CD4-positive, alpha-beta T cell (primary cell): ENCODE results near the gene TBC1D17. TPM values are rescaled to one million over a fixed set of nuclear protein-coding genes. Genes with fewer than 3 reads are reported as not detected.
A peak's percentile ranks its signal among the peaks of the same experiment; 100 is the strongest.

Experiments used
- ATAC-seq: fragments of 200-7000 bp; cut with Tn5 transposase; one replicate; pipeline ENCODE4 v1.10.0; 2022; ENCODE audit warnings: mild to moderate bottlenecking; ENCODE audit not compliant: poor library complexity
- CTCF ChIA-PET: fragments of 350-600 bp; sonication (Branson Sonifier 250); formaldehyde crosslinking; loops from one replicate; lab custom pipeline; 2021; ENCODE audit warnings: antibody characterized with exemption, inconsistent platforms; lab: Charles Lee
- POLR2A ChIA-PET: fragments of 350-600 bp; sonication (Branson Sonifier 250); formaldehyde crosslinking; loops from one replicate; lab custom pipeline; 2021; ENCODE audit warnings: antibody characterized with exemption, inconsistent platforms; lab: Charles Lee
- DNase-seq, 14 experiments: peaks; one replicate each; pipeline ENCODE4 v3.0.0-alpha.2; 2013 to 2020; ENCODE audit warnings: mixed read lengths in 2 of 14
- H3K27ac ChIP-seq, 2 donors: one replicate each; pipeline versions ENCODE4 v1.5.1 to v1.7.0; 2013; ENCODE audit warnings: low read length in 2 of 2, low read depth in 1 of 2, mild to moderate bottlenecking in 1 of 2
- H3K27me3 ChIP-seq, 2 experiments: 1 replicate in 1 of 2; 2 replicates in 1 of 2; pipeline versions ENCODE4 v1.6.1 to v1.7.0; 2013; ENCODE audit warnings: low read length in 2 of 2, control low read depth in 1 of 2, mild to moderate bottlenecking in 1 of 2, moderate library complexity in 1 of 2; ENCODE audit not compliant: insufficient read depth in 2 of 2, control insufficient read depth in 1 of 2
- H3K36me3 ChIP-seq: one replicate; pipeline ENCODE4 v1.6.1; 2013; ENCODE audit warnings: low read length, control low read depth; ENCODE audit not compliant: insufficient read depth
- H3K4me1 ChIP-seq: one replicate; pipeline ENCODE4 v1.6.1; 2013; ENCODE audit warnings: low read length, control low read depth; ENCODE audit not compliant: insufficient read depth
- H3K4me3 ChIP-seq: one replicate; pipeline ENCODE4 v1.5.1; 2013; ENCODE audit warnings: mild to moderate bottlenecking, low read length, moderate library complexity
- H3K9me3 ChIP-seq, 2 experiments: 1 replicate in 1 of 2; 2 replicates in 1 of 2; pipeline versions ENCODE4 v1.6.1 to v1.7.0; 2013; ENCODE audit warnings: low read length in 2 of 2, mild to moderate bottlenecking in 2 of 2, control low read depth in 1 of 2, moderate library complexity in 1 of 2; ENCODE audit not compliant: control insufficient read depth in 1 of 2, insufficient read depth in 1 of 2
- H3K27ac Mint-ChIP-seq: one replicate; pipeline ENCODE4 v1.8.0; 2020; ENCODE audit warnings: mixed read lengths
- H3K27me3 Mint-ChIP-seq: one replicate; pipeline ENCODE4 v1.8.0; 2021; ENCODE audit warnings: mixed read lengths
- H3K36me3 Mint-ChIP-seq: one replicate; pipeline ENCODE4 v1.8.0; 2021; ENCODE audit warnings: low read depth, mixed read lengths
- H3K4me1 Mint-ChIP-seq: one replicate; pipeline ENCODE4 v1.8.0; 2021; ENCODE audit warnings: low read depth, mixed read lengths
- H3K4me3 Mint-ChIP-seq: one replicate; pipeline ENCODE4 v1.8.0; 2020; ENCODE audit warnings: mild to moderate bottlenecking, mixed read lengths
- H3K9me3 Mint-ChIP-seq: one replicate; pipeline ENCODE4 v1.8.0; 2020; ENCODE audit warnings: mixed read lengths
- CTCF ChIP-seq: fragments of 200-600 bp; IDR thresholded peaks from one replicate; pipeline ENCODE4 v1.8.0; 2022; ENCODE audit warnings: antibody characterized with exemption, mild to moderate bottlenecking
- intact Hi-C, 2 experiments: fragments of 100-400 bp; cut with DNase I in 1 of 2; cut with micrococcal nuclease in 1 of 2; formaldehyde crosslinking; loops; one replicate each; pipeline versions ENCODE4 v1.15.1 to v1.9.0; 2023 to 2025; cut with DNase I, micrococcal nuclease
- total RNA-seq, 174 experiments: library from RNA in 2 of 174; stranded (reverse) in 2 of 174; gene quantifications; one replicate each; pipeline ENCODE4 v1.2.3 and lab custom pipeline; 2021 to 2026

The TBC1D17 gene
- total RNA-seq, 2 experiments from 2014 or later = 35.5 to 35.8 TPM

DNA sequence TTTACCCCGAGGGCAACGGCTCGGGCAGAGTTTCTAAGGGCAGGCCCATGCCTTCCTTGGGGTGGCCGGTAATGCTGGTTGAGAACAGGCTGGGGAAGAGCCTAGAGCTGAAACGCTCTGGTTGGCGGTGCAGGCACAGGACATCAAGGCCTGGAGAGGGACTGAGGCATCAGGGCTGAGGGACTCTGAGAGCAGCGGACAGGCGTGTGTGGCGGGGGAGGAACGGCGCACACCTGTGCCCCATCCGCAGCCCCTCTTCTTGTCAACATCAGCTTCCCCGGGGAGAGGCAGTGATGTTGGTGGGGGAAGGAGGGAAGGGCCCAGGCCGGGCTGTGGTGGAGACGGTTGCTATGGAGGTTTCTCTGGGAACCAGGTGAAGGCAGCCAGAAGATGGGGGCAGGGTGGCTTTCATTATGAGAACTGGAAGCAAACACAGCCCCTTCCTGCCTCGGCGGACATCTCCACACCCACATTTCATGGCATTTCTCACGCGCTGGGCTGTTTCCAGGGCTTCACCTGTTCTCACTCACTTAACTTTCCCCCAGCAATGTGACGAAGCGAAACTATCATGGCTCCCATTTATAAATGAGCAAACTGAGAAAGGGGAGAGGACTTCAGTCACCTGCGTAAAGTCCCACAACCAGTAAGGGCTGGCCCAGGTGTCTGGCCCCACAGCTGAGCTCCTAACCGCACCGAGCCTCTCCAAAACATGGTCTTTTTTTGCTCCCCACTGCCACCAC is 43.3 kb downstream of the TBC1D17 start:
- Mint-ChIP-seq H3K9me3 (no peaks in the 10 kb centered on the region), H3K27ac (no peak overlapping the region), H3K27me3 (no peaks in the 10 kb centered on the region), H3K4me3 (no peak overlapping the region), H3K4me1 (peaks cover 13% of the 10 kb centered on the region), H3K36me3 (peaks cover 61% of the 10 kb centered on the region)
- Histone ChIP-seq H3K4me3 (no peak overlapping the region), H3K27me3 (no peaks in the 10 kb centered on the region), H3K9me3 (no peaks in the 10 kb centered on the region), H3K4me1 (peaks cover 46% of the 10 kb centered on the region), H3K27ac (no peak overlapping the region), H3K36me3 (peaks cover 70% of the 10 kb centered on the region)
- no peak for TF ChIP-seq CTCF
- intact Hi-C loops = no loop called here
- ATAC-seq (no peak), DNase-seq (no peak)
- ChIA-PET POLR2A (no interaction called here), CTCF (no interaction called here)

DNA sequence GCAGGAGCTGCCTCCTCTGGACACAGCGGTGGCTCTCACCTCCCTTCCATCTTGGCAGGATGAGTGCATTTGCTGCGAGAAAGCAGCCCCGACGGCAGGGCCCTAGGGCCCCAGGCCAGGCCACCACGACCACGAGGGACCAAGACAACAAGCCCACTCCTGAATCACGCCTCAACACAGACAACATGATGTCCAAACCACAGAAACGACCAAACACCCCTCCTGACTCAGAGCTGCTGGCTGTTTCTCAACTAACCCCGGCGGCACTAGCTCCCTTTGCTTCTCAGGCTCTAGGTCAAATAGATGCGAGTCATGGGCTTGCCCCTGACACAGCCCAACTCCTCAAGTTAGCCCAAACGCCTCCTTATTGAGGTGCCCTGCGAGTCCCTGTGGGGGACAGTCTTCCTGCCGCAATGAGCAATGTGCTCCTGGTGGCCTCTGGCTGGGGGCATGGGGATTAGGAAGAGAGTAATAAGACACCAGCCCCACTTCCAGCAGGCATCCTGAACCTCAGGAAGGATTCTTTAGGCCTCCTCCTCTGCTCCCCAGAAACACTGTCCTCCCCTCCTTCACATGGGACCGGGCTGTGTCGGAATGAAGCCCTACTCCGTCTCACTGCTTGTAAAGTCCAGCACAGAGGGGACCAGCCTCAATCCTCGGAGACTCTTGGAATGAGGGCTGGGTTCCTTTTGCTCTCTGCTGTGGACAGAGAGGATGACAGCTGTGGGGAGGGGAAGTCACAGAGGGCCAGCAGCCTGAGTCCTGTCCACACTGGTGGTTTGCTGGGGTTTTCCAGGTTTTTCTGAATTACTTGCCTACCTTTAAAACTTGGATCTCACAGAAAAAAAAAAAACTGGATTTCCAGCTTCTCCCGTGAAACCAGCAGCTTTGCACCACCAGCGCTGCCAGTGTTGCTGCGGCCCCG is 44.6 kb downstream of the TBC1D17 start:
- TF ChIP-seq CTCF = no peak
- no peaks in the 10 kb centered on the region for H3K9me3 Mint-ChIP-seq
- Histone ChIP-seq H3K36me3 (peaks cover 71% of the 10 kb centered on the region), H3K27me3 (no peaks in the 10 kb centered on the region), H3K27ac (no peak overlapping the region), H3K4me3 (no peak overlapping the region), H3K4me1 (peaks cover 57% of the 10 kb centered on the region), H3K9me3 (no peaks in the 10 kb centered on the region)
- H3K27me3 Mint-ChIP-seq = no peaks in the 10 kb centered on the region
- peaks cover 14% of the 10 kb centered on the region for H3K4me1 Mint-ChIP-seq
- H3K27ac Mint-ChIP-seq = peak overlapping the region; percentile 36
- ChIA-PET POLR2A (no interaction called here), CTCF (no interaction called here)
- DNase-seq = peak in 1 of 14 experiments; percentile 52
- peaks cover 60% of the 10 kb centered on the region for H3K36me3 Mint-ChIP-seq
- ATAC-seq = no peak
- no peak overlapping the region for H3K4me3 Mint-ChIP-seq
- intact Hi-C loops = no loop called here

DNA sequence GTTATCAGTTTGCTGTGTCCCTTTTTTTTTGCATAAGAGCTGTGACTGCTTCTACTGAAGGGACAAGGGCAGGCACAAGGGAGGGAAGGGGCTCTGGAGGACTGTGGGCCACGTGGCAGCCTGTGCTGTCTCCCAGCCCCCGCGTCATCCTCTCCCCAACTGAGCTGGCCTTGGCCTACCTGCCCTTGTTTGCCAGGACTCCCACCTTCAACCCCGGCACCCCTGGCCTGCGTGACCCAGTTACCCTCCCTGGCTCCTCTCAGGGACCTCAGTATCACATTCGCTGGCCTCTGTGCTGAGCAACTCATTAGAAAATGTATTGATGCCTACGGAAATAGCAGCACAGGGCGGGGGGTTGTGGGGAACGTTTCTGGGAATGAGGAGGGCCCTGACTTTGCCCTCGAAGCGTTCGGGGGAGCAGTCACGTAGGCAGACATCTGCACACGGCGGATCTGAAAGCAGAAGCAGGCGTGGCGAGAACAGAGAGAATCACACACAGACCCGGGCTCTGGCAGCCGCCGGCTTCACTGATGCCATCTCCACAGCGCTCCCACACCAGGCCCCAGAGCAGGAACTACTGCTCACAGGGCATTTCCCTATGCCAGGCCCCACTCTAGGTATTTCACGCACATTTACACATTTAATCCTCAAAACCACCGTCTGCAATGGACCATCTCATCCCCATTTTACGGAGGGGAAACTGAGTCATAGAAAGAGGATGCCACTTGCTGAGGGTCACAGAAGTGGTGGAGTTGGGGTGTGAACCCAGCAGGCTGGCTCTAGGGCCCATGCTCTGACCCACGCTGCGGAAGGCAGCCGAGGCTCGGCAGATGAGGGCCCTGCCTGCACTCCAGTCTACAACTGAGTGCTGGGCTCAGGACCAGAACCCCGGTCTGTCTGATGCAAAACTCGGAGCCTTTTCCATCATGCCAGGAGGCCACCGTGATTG is 45.8 kb downstream of the TBC1D17 start:
- Histone ChIP-seq H3K4me1 (peaks cover 68% of the 10 kb centered on the region), H3K9me3 (no peaks in the 10 kb centered on the region), H3K27me3 (no peaks in the 10 kb centered on the region), H3K27ac (no peak overlapping the region), H3K36me3 (peaks cover 67% of the 10 kb centered on the region), H3K4me3 (no peak overlapping the region)
- ATAC-seq (no peak), DNase-seq (peak in 2 of 14 experiments; percentile 36 to 49)
- H3K27ac Mint-ChIP-seq = no peak overlapping the region
- H3K4me3 Mint-ChIP-seq = no peak overlapping the region
- peaks cover 20% of the 10 kb centered on the region for H3K4me1 Mint-ChIP-seq
- H3K27me3 Mint-ChIP-seq = no peaks in the 10 kb centered on the region
- intact Hi-C loops = no loop called here
- ChIA-PET POLR2A (no interaction called here), CTCF (no interaction called here)
- peaks cover 63% of the 10 kb centered on the region for H3K36me3 Mint-ChIP-seq
- no peak for TF ChIP-seq CTCF
- no peaks in the 10 kb centered on the region for H3K9me3 Mint-ChIP-seq
